Calu3 (cell line): Measurements from ENCODE around the gene TXNDC2. TPM values are rescaled to one million over a fixed set of nuclear protein-coding genes. Genes with fewer than 3 reads are reported as not detected.
"Not testable (repeated sequence)": the region's sequence is repeated elsewhere in the genome, so short reads cannot be mapped to it uniquely, and the experiment has no call there.

Experiments
- BruUV-seq: library from RNA; stranded (reverse); fragments of 400-500 nt; replicated peaks from 2 replicates; lab custom pipeline; 2021; lab: Mats Ljungman, UMichigan
- CTCF ChIA-PET: fragments of 300-600 bp; sonication (Branson Sonifier 250); formaldehyde crosslinking; loops from one replicate; lab custom pipeline; 2022; ENCODE audit warnings: antibody characterized with exemption; lab: Charles Lee
- DNase-seq: peaks from one replicate; pipeline ENCODE4 v3.0.0; 2022
- H3K27ac Mint-ChIP-seq: one replicate; pipeline ENCODE4 v1.8.0; 2022; ENCODE audit warnings: mixed read lengths; ENCODE audit not compliant: unreplicated experiment
- H3K27me3 Mint-ChIP-seq: one replicate; pipeline ENCODE4 v1.8.0; 2022; ENCODE audit warnings: mixed read lengths; ENCODE audit not compliant: unreplicated experiment
- H3K36me3 Mint-ChIP-seq: one replicate; pipeline ENCODE4 v1.8.0; 2022; ENCODE audit warnings: mild to moderate bottlenecking, moderate library complexity, mixed read lengths; ENCODE audit not compliant: insufficient read depth, unreplicated experiment
- H3K4me1 Mint-ChIP-seq: one replicate; pipeline ENCODE4 v1.8.0; 2022; ENCODE audit warnings: mild to moderate bottlenecking, low read depth, mixed read lengths; ENCODE audit not compliant: unreplicated experiment
- H3K4me3 Mint-ChIP-seq: one replicate; pipeline ENCODE4 v1.8.0; 2022; ENCODE audit warnings: mild to moderate bottlenecking, low read depth, moderate library complexity, mixed read lengths; ENCODE audit not compliant: unreplicated experiment
- H3K9me3 Mint-ChIP-seq: one replicate; pipeline ENCODE4 v1.8.0; 2022; ENCODE audit warnings: low read depth, mixed read lengths; ENCODE audit not compliant: unreplicated experiment
- intact Hi-C: fragments of 100-400 bp; cut with micrococcal nuclease; formaldehyde crosslinking; loops from one replicate; pipeline ENCODE4 v1.10.0; 2022; ENCODE audit not compliant: unreplicated experiment
- total RNA-seq: library from RNA; stranded (reverse); gene quantifications from 2 replicates; pipeline ENCODE4 v1.2.3, GENCODE V29; 2022
- TF ChIP-seq, protein P1 (sequence below): fragments of 200-600 bp; IDR thresholded peaks from one replicate; pipeline ENCODE4 v1.8.0; 2022; ENCODE audit warnings: antibody characterized with exemption; ENCODE audit not compliant: unreplicated experiment

Gene TXNDC2
- total RNA-seq, 1 experiment from 2014 or later, result not detected

DNA sequence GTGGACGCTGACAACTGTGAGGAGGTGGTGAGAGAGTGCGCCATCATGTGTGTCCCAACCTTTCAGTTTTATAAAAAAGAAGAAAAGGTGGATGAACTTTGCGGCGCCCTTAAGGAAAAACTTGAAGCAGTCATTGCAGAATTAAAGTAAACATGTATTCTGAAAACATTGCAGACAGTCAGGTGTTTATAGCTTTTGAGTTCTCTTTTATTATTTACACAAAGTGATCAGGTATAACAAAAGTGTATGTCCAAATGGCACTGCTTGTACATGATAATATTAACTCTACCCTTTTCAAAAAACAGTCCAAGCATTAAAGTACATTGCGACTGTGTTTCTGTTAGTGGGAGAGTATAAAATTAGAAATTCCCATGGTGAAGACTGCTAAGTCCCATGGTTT is 2.2 kb downstream of the TXNDC2 start:
- no peak for DNase-seq
- no TSS peak for BruUV-seq
- Mint-ChIP-seq H3K27me3 (no peaks in the 10 kb centered on the region), H3K27ac (no peak overlapping the region), H3K4me3 (no peak overlapping the region), H3K9me3 (no peaks in the 10 kb centered on the region), H3K36me3 (no peaks in the 10 kb centered on the region), H3K4me1 (no peaks in the 10 kb centered on the region)
- intact Hi-C loops, result no loop called here
- TF ChIP-seq, protein P1, sequence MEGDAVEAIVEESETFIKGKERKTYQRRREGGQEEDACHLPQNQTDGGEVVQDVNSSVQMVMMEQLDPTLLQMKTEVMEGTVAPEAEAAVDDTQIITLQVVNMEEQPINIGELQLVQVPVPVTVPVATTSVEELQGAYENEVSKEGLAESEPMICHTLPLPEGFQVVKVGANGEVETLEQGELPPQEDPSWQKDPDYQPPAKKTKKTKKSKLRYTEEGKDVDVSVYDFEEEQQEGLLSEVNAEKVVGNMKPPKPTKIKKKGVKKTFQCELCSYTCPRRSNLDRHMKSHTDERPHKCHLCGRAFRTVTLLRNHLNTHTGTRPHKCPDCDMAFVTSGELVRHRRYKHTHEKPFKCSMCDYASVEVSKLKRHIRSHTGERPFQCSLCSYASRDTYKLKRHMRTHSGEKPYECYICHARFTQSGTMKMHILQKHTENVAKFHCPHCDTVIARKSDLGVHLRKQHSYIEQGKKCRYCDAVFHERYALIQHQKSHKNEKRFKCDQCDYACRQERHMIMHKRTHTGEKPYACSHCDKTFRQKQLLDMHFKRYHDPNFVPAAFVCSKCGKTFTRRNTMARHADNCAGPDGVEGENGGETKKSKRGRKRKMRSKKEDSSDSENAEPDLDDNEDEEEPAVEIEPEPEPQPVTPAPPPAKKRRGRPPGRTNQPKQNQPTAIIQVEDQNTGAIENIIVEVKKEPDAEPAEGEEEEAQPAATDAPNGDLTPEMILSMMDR, result no peak
- CTCF ChIA-PET, result no interaction called here

DNA sequence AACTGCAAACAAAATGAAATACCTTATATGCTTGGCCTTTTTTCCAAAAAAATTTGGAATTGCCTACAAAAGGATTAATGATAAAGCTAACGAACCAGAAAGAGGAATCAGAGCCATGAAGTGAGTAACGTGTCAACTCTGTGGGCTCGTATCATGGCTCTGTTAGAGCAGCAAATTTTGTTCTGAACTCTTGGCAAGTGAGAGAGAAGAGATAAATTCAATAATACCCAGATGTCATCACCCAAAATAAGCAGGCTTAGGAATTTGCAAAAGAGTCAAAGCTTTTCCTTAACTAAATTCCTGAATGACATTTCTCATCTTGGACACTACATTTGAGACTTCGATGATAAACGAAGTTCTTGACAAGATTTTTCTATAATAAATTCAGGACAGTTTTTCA is 4.4 kb downstream of the TXNDC2 start:
- peaks cover 2% of the 10 kb centered on the region for H3K4me1 Mint-ChIP-seq
- H3K36me3 Mint-ChIP-seq, result no peaks in the 10 kb centered on the region
- DNase-seq, result no peak
- H3K27ac Mint-ChIP-seq, result no peak overlapping the region
- H3K9me3 Mint-ChIP-seq, result no peaks in the 10 kb centered on the region
- no TSS peak for BruUV-seq
- H3K27me3 Mint-ChIP-seq, result no peaks in the 10 kb centered on the region
- intact Hi-C loops, result no loop called here
- TF ChIP-seq, protein P1, result no peak
- no peak overlapping the region for H3K4me3 Mint-ChIP-seq
- CTCF ChIA-PET, result interaction anchor here (0.6 kb wide), 2 partner anchors 43 to 734 kb away, joined by 3 to 7 read pairs; no protein-coding TSS in a partner anchor

DNA sequence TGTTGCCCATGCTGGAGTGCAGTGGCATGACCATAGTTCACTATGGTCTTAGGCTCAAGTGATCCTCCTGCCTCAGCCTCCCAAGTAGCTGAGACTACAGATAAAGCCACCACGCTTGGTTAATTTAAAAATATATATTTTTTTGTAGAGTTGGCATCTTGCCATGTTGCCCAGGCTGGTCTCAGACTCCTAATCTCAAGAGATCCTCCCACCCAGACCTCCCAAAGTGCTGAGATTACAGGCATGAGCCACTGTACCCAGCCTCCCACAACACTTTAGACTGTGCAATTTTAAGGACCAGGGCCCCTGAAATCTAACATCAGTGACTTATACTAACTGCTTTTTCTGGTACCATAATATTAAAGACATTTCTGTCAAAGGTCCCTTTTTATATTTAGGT is 5.2 kb downstream of the TXNDC2 start:
- no peaks in the 10 kb centered on the region for H3K9me3 Mint-ChIP-seq
- CTCF ChIA-PET, result no interaction called here
- H3K4me3 Mint-ChIP-seq, result no peak overlapping the region
- intact Hi-C loops, result no loop called here
- H3K36me3 Mint-ChIP-seq, result no peaks in the 10 kb centered on the region
- H3K27me3 Mint-ChIP-seq, result no peaks in the 10 kb centered on the region
- TF ChIP-seq, protein P1, result no peak
- H3K4me1 Mint-ChIP-seq, result peaks cover 9% of the 10 kb centered on the region
- H3K27ac Mint-ChIP-seq, result no peak overlapping the region
- no TSS peak for BruUV-seq
- no peak for DNase-seq

DNA sequence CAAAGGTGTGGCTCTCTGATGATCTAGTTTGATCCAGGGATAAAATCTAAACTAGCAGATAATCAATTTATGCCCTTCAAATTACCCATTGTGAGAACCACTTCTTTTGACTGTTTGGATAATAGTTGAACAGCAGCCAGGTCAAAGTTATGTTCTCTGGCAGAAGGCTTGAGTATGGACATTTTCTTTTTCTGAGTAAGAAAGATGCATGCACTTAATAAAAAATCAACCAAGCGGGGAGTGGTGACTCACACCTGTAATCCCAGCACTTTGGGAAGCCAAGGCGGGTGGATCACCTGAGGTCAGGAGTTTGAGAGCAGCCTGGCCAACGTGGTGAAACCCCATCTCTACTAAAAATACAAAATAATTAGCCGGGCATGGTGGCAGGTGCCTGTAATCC is 5.7 kb downstream of the TXNDC2 start:
- intact Hi-C loops, H3K4me1 Mint-ChIP-seq, H3K27ac Mint-ChIP-seq, BruUV-seq, H3K9me3 Mint-ChIP-seq, H3K27me3 Mint-ChIP-seq, H3K36me3 Mint-ChIP-seq, H3K4me3 Mint-ChIP-seq, DNase-seq: not testable (repeated sequence)
- CTCF ChIA-PET, result interaction anchor here (0.7 to 1.6 kb wide), 2 partner anchors 15 to 787 kb away, joined by 3 to 4 read pairs; no protein-coding TSS in a partner anchor

DNA sequence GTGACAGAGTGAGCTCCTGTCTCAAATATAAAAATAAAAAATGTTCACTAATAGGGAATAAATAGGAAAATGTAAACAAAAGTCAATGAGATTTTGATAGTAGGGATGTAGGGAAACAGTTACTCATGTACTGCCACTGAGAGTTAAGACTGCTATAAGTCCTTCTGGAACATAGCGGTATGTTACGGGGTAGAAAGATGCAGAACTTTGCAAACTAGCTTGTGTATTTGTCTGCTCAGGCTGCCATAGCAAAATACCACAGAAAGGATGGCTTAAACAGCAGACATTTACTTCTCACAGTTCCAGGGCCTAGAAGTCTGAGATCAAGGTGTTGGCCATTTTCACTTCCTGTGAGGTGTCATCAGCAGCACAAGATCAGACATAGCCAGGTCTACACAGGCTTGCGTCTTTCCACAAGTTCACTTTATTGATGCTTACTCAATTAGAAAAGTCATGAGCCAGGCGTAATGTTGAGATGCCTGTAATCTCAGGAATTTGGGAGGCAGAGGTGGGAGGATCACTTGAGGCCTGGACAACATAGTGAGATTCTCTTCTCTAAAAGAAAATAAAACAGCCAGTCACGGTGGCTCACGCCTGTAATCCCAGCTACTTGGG is 8.8 kb downstream of the TXNDC2 start:
- Mint-ChIP-seq H3K9me3 (no peaks in the 10 kb centered on the region), H3K27ac (no peak overlapping the region), H3K4me1 (peaks cover 22% of the 10 kb centered on the region), H3K27me3 (no peaks in the 10 kb centered on the region), H3K36me3 (no peaks in the 10 kb centered on the region), H3K4me3 (no peak overlapping the region)
- TF ChIP-seq, protein P1, result no peak
- CTCF ChIA-PET, result no interaction called here
- no TSS peak for BruUV-seq
- DNase-seq, result no peak
- intact Hi-C loops, result loop anchor here (5.0 kb wide), 1 partner anchor 67 kb away; no protein-coding TSS in a partner anchor
